Natural killer cell (primary cell): Measurements from ENCODE around the gene MAN2A2. TPM values are rescaled to one million over a fixed set of nuclear protein-coding genes. Genes with fewer than 3 reads are reported as not detected.
"Not testable (repeated sequence)": the region's sequence is repeated elsewhere in the genome, so short reads cannot be mapped to it uniquely, and the experiment has no call there.

Experiments
- ATAC-seq, 3 donors: fragments of 150-1000 bp in 2 of 3; fragments of 200-7000 bp in 1 of 3; cut with Tn5 transposase; 1 replicate in 1 of 3; 2 replicates in 2 of 3; pipeline ENCODE4 v1.10.0; 2021; ENCODE audit warnings: mild to moderate bottlenecking in 2 of 3, moderate library complexity in 2 of 3
- DNase-seq, 2 donors: peaks; one replicate each; pipeline versions ENCODE4 v3.0.0 to v3.0.0-alpha.2; 2013 to 2021; ENCODE audit warnings: mixed read lengths in 1 of 2
- H3K27ac ChIP-seq: one replicate; pipeline ENCODE4 v1.5.1; 2013; ENCODE audit warnings: mild to moderate bottlenecking, low read length
- H3K27me3 ChIP-seq: one replicate; pipeline ENCODE4 v1.6.1; 2013; ENCODE audit warnings: low read length; ENCODE audit not compliant: control insufficient read depth, insufficient read depth
- H3K36me3 ChIP-seq: one replicate; pipeline ENCODE4 v1.6.1; 2013; ENCODE audit warnings: low read length; ENCODE audit not compliant: control insufficient read depth, insufficient read depth
- H3K4me1 ChIP-seq: one replicate; pipeline ENCODE4 v1.6.1; 2013; ENCODE audit warnings: low read length; ENCODE audit not compliant: control insufficient read depth, insufficient read depth
- H3K4me3 ChIP-seq: one replicate; pipeline ENCODE4 v1.5.1; 2013; ENCODE audit warnings: low read length
- H3K9me3 ChIP-seq: one replicate; pipeline ENCODE4 v1.6.1; 2013; ENCODE audit warnings: low read length; ENCODE audit not compliant: control insufficient read depth, insufficient read depth
- H3K27ac Mint-ChIP-seq, 2 donors: one replicate each; pipeline ENCODE4 v1.8.0; 2022; ENCODE audit warnings: mild to moderate bottlenecking in 2 of 2, mixed read lengths in 2 of 2, moderate library complexity in 1 of 2
- H3K27me3 Mint-ChIP-seq, 2 donors: one replicate each; pipeline ENCODE4 v1.8.0; 2022; ENCODE audit warnings: low read depth in 2 of 2, mixed read lengths in 2 of 2
- H3K36me3 Mint-ChIP-seq: one replicate; pipeline ENCODE4 v1.8.0; 2022; ENCODE audit warnings: mixed read lengths
- H3K4me1 Mint-ChIP-seq, 2 donors: one replicate each; pipeline ENCODE4 v1.8.0; 2022; ENCODE audit warnings: mixed read lengths in 2 of 2
- H3K4me3 Mint-ChIP-seq: one replicate; pipeline ENCODE4 v1.8.0; 2022; ENCODE audit warnings: mild to moderate bottlenecking, moderate library complexity, mixed read lengths
- H3K9me3 Mint-ChIP-seq, 2 donors: one replicate each; pipeline ENCODE4 v1.8.0; 2022; ENCODE audit warnings: mixed read lengths in 2 of 2
- WGBS: methylation state at CpG from one replicate; pipeline ENCODE4 v1.1.7; 2013; ENCODE audit warnings: missing lambda C conversion rate; ENCODE audit not compliant: insufficient coverage; 5-methylcytosine and 5-hydroxymethylcytosine counted together
- intact Hi-C: fragments of 100-400 bp; cut with micrococcal nuclease; formaldehyde crosslinking; loops from one replicate; pipeline ENCODE4 v1.14.2; 2022
- total RNA-seq, 4 donors: library from RNA; stranded (reverse); fragments of 120-200 nt in 1 of 4; gene quantifications; one replicate each; pipeline versions ENCODE4 v1.2.3 to v1.2.4, GENCODE V29; 2013 to 2022
- TF ChIP-seq, protein P1 (sequence below): fragments of 200-600 bp; IDR thresholded peaks from one replicate; pipeline ENCODE4 v1.8.0; 2022; ENCODE audit warnings: antibody characterized with exemption

MAN2A2 gene
- total RNA-seq, 3 donors from 2014 or later (not counting 1 experiment from before 2014, with no cell fraction given) = 158 to 200 (median 177) TPM

DNA sequence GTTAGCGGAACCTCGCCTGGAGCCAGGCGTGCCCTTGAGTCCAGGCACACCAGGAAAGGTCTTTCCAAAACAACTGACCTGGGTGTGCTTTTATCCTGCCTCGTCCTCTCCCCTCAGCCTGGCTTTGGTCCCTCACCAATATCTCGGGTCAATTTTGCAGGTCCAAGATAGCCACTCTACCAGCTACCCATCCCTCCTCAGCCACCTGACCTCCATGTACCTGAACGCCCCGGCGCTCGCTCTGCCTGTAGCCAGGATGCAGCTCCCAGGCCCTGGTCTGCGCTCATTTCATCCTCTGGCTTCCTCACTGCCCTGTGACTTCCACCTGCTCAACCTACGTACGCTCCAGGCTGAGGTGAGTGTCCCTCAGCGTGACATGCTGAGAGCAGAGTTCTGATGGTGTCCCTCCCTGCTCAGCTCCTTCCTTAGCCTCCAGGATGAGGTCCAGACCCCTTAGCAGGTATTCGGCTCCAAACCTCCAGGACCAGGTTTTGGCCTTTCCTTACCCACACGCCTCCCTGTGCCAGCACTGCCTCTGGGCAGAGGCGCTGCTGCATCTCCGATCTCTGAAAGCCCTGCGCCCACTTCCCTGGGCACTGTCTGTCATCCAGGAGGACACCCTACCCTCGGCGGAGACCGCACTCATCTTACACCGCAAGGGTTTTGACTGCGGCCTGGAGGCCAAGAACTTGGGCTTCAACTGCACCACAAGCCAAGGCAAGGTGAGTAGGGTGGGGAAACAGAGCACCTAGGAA lies 15.1 kb downstream of the MAN2A2 start:
- no peaks in the 10 kb centered on the region for H3K9me3 Mint-ChIP-seq
- H3K27ac ChIP-seq = no peak overlapping the region
- H3K4me3 ChIP-seq = no peak overlapping the region
- TF ChIP-seq, protein P1, sequence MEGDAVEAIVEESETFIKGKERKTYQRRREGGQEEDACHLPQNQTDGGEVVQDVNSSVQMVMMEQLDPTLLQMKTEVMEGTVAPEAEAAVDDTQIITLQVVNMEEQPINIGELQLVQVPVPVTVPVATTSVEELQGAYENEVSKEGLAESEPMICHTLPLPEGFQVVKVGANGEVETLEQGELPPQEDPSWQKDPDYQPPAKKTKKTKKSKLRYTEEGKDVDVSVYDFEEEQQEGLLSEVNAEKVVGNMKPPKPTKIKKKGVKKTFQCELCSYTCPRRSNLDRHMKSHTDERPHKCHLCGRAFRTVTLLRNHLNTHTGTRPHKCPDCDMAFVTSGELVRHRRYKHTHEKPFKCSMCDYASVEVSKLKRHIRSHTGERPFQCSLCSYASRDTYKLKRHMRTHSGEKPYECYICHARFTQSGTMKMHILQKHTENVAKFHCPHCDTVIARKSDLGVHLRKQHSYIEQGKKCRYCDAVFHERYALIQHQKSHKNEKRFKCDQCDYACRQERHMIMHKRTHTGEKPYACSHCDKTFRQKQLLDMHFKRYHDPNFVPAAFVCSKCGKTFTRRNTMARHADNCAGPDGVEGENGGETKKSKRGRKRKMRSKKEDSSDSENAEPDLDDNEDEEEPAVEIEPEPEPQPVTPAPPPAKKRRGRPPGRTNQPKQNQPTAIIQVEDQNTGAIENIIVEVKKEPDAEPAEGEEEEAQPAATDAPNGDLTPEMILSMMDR = no peak
- peaks cover 14% of the 10 kb centered on the region for H3K4me1 ChIP-seq
- no peaks in the 10 kb centered on the region for H3K9me3 ChIP-seq
- H3K27ac Mint-ChIP-seq = no peak overlapping the region
- H3K36me3 Mint-ChIP-seq = peaks cover 15% of the 10 kb centered on the region
- peaks cover 0 to 5% of the 10 kb centered on the region in 2 donors for H3K4me1 Mint-ChIP-seq
- peaks cover 76% of the 10 kb centered on the region for H3K36me3 ChIP-seq
- H3K4me3 Mint-ChIP-seq = no peak overlapping the region
- intact Hi-C loops = no loop called here
- no peaks in the 10 kb centered on the region for H3K27me3 ChIP-seq
- no peaks in the 10 kb centered on the region for H3K27me3 Mint-ChIP-seq
- 96% methylated on average over 23 of the region's 23 CpGs for WGBS
- ATAC-seq (no peak), DNase-seq (no peak)

DNA sequence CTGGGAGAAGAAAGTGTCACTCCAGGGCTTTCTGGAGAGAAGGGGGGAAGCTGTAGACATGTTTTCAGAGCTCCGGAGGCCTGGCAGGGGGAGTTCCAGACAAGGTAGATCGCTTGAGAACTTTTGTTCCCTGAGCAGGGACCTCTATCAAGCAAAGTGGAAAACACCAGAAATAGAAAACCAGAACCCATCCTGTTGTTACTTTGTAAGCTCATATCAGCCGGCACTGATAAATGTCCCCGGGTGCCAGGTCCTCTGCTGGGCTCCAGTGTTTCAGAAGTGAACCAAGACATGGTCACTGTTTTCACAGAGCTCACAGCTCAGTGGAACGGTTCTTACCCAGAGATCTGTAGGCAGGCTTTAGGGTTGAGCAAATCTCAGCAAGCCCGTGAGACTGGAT lies 15.7 kb downstream of the MAN2A2 start:
- Histone ChIP-seq H3K27me3 (no peaks in the 10 kb centered on the region), H3K4me1 (peaks cover 11% of the 10 kb centered on the region), H3K27ac (no peak overlapping the region), H3K9me3 (no peaks in the 10 kb centered on the region), H3K4me3 (no peak overlapping the region), H3K36me3 (peaks cover 70% of the 10 kb centered on the region)
- no peak overlapping the region for H3K27ac Mint-ChIP-seq
- TF ChIP-seq, protein P1 = no peak
- 95% methylated on average over 6 of the region's 6 CpGs for WGBS
- no peaks in the 10 kb centered on the region for H3K27me3 Mint-ChIP-seq
- no peaks in the 10 kb centered on the region for H3K9me3 Mint-ChIP-seq
- intact Hi-C loops = no loop called here
- H3K4me1 Mint-ChIP-seq = peaks cover 0 to 5% of the 10 kb centered on the region in 2 donors
- DNase-seq (no peak), ATAC-seq (no peak)
- H3K36me3 Mint-ChIP-seq = peaks cover 15% of the 10 kb centered on the region
- H3K4me3 Mint-ChIP-seq = no peak overlapping the region

DNA sequence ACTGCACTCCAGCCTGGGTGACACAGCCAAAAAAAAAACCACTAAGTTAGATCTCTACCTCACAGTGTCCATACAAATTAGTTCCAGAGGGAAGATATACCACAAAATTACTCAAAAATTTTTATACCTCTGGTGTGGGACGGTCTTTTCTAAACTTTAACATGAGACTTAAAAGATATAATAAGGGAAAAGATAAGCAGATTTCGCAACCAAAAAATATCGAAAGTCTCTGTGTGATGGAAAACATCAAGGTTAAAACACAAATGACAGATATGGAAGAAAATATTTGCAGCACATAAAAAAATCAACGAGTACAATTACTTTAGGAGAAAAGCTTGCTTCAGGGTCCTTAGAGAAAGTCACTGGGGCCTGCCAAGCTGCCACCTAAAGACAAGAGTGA lies 18.8 kb downstream of the MAN2A2 start:
- Histone ChIP-seq H3K9me3 (no peaks in the 10 kb centered on the region), H3K4me3 (no peak overlapping the region), H3K4me1 (no peaks in the 10 kb centered on the region), H3K27ac (no peak overlapping the region), H3K36me3 (peaks cover 40% of the 10 kb centered on the region), H3K27me3 (no peaks in the 10 kb centered on the region)
- H3K9me3 Mint-ChIP-seq = no peaks in the 10 kb centered on the region
- 95% methylated on average over 3 of the region's 4 CpGs for WGBS
- intact Hi-C loops = no loop called here
- ATAC-seq = no peak
- peaks cover 15% of the 10 kb centered on the region for H3K36me3 Mint-ChIP-seq
- TF ChIP-seq, protein P1 = no peak
- DNase-seq = no peak
- H3K27me3 Mint-ChIP-seq = no peaks in the 10 kb centered on the region
- H3K4me3 Mint-ChIP-seq = no peak overlapping the region
- peaks cover 0 to 5% of the 10 kb centered on the region in 2 donors for H3K4me1 Mint-ChIP-seq
- no peak overlapping the region for H3K27ac Mint-ChIP-seq

DNA sequence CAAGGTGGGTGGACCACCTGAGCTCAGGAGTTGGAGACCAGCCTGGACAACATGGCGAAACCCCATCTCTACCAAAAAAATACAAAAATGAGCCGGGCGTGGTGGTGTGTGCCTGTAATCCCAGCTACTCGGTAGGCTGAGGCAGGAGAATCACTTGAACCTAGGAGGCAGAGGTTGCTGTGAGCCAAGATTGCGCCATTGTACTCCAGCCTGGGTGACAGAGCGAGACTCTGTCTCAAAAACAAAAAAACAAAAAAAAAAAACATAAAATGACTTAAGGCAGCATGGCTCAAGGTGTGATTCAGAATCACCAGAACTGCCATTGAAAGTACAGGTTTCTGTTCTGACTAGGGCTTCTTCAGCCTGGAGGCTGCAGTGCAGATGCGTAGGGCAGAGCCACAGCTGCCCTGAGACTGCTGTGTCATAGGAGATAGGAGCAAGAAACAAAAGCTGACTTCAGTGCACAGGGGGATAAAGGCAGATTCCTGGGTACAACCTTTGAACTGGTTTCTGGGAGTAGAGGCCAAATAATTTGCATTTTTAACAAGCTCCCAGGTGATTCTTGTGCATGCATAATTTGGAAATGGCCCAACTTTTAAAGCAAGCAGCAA lies 19.7 kb downstream of the MAN2A2 start:
- H3K36me3 ChIP-seq = peaks cover 33% of the 10 kb centered on the region
- H3K27me3 Mint-ChIP-seq, H3K4me1 ChIP-seq, H3K4me3 ChIP-seq, DNase-seq, ATAC-seq, H3K27ac Mint-ChIP-seq, H3K9me3 ChIP-seq, intact Hi-C loops, H3K27me3 ChIP-seq, H3K4me1 Mint-ChIP-seq, H3K4me3 Mint-ChIP-seq, H3K9me3 Mint-ChIP-seq, H3K27ac ChIP-seq: not testable (repeated sequence)
- WGBS = 96% methylated on average over 7 of the region's 7 CpGs
- peaks cover 15% of the 10 kb centered on the region for H3K36me3 Mint-ChIP-seq
